ENCODE measurements around the gene SZT2.

SZT2 gene

DNA sequence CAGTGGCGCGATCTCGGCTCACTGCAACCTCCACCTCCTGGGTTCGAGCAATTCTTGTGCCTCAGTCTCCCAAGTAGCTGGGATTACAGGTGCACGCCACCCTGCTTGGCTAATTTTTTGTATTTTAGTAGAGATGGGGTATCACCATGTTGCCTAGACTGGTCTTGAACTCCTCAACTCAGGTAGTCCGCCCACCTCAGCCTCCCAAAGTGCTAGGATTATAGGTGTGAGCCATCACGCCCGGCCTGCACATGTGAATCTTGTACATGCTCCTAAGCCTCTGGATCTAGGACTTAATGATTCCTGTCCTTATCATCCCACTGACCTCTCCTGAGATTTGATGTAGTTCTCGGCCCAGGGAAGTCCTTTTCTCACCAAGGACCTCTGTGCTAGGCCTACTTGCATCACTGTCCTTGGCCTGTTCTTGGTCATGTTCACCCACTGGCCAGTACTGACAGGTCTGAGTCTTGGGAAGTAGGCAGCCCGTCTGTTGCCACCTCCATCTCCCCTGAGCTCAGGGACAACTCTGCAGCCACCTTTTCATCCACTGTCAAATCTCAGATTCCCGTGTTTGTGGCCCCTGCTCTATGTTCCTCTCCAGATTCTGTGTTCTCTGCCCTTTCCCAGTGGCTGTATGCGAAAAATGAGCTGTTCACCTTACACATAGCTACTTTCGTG lies 54.6 kb downstream of the SZT2 start:
- H4K20me1 ChIP-seq (ENCODE audit: insufficient read depth, low read length) = no peaks in the 10 kb centered on the region
- no peaks in the 10 kb centered on the region for H3K79me2 ChIP-seq (ENCODE audit: low read length)
- H3K27me3 ChIP-seq (ENCODE audit: low read depth, low read length) = no peaks in the 10 kb centered on the region
- no peak overlapping the region for H3K27ac ChIP-seq (ENCODE audit: low read length)
- no peak overlapping the region for H2AFZ ChIP-seq (ENCODE audit: low read depth, low read length)
- H3K9ac ChIP-seq (ENCODE audit: low read length) = no peak overlapping the region
- no peaks in the 10 kb centered on the region for H3K9me3 ChIP-seq (ENCODE audit: insufficient read depth, low read length)
- no peaks in the 10 kb centered on the region for H3K4me1 ChIP-seq (ENCODE audit: low read length)
- no peaks in the 10 kb centered on the region for H3K36me3 ChIP-seq (replicated peaks; ENCODE audit: low read depth, low read length)
- no peak overlapping the region for H3K4me3 ChIP-seq (ENCODE audit: low read length)
- no peak for TF ChIP-seq EZH2phosphoT487 (IDR thresholded peaks at IDR 0.05; ENCODE audit: low read depth)
- TF ChIP-seq, protein P1, sequence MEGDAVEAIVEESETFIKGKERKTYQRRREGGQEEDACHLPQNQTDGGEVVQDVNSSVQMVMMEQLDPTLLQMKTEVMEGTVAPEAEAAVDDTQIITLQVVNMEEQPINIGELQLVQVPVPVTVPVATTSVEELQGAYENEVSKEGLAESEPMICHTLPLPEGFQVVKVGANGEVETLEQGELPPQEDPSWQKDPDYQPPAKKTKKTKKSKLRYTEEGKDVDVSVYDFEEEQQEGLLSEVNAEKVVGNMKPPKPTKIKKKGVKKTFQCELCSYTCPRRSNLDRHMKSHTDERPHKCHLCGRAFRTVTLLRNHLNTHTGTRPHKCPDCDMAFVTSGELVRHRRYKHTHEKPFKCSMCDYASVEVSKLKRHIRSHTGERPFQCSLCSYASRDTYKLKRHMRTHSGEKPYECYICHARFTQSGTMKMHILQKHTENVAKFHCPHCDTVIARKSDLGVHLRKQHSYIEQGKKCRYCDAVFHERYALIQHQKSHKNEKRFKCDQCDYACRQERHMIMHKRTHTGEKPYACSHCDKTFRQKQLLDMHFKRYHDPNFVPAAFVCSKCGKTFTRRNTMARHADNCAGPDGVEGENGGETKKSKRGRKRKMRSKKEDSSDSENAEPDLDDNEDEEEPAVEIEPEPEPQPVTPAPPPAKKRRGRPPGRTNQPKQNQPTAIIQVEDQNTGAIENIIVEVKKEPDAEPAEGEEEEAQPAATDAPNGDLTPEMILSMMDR (IDR thresholded peaks at IDR 0.05; ENCODE audit: low read depth, low read length) = no peak
- H3K4me2 ChIP-seq (ENCODE audit: low read length) = no peak overlapping the region

DNA sequence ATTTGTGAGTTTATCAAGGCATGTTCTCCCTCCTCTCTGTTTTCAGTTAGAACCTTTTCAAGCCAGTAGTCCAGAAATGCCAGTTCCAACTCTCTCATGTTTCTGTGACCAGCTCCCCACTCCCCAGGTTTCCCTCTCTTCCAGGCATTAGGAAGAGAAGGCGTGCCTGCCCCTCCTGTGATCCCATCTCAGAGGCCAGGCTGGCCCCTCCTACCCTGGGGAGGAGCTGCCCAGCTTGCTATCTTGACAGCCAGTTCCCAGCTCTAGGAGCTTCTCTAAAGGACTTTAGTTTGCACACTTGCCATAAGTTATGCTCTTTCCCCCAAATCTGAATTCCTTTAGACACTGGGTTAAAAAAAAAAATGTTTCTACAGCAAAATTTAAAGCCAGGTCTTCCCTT lies 55.1 kb downstream of the SZT2 start:
- no peaks in the 10 kb centered on the region for H3K9me3 ChIP-seq (ENCODE audit: insufficient read depth, low read length)

DNA sequence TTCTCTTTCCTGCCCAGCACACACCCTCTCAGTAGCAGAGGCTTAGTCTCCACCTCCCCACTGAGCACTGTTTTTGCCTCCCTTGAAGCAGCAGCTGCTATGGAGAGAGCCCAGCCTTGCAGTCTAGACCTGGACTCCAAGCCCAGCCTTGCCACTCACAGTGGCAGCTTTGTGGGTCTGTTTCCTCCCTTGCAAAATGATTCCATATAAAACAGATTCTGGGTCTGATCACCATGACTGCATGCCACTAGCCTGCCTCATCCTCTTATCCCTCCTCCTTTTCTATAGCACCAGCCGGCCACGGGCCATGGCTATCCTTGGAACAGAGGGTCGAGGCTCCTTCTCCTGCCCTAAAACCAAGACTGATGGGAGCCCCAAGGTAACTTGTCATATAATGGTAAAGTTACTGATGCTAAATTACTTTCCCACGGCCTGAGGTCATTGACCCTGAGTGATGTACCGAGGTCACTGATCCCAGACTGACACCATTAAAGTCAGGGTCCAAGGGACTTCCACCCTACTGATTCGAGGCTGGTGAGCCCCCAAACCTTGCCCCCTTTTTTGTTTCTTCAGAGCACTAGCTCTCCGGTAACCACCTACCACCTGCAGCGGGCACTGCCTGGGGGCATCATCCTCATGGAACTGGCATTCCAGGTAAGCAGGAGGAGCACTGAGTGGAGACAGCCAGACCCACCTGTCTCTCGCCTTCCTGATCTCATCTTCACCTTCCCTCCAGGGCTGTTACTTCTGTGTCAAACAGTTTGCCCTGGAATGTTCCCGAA lies 56.1 kb downstream of the SZT2 start:
- Histone ChIP-seq H3K36me3 (replicated peaks; ENCODE audit: low read depth, low read length) (no peaks in the 10 kb centered on the region), H3K4me1 (ENCODE audit: low read length) (no peaks in the 10 kb centered on the region), H3K27ac (ENCODE audit: low read length) (no peak overlapping the region), H3K9ac (ENCODE audit: low read length) (no peak overlapping the region), H3K4me3 (ENCODE audit: low read length) (no peak overlapping the region), H3K79me2 (ENCODE audit: low read length) (no peaks in the 10 kb centered on the region), H3K27me3 (ENCODE audit: low read depth, low read length) (no peaks in the 10 kb centered on the region), H3K9me3 (ENCODE audit: insufficient read depth, low read length) (no peaks in the 10 kb centered on the region), H2AFZ (ENCODE audit: low read depth, low read length) (no peak overlapping the region), H3K4me2 (ENCODE audit: low read length) (no peak overlapping the region), H4K20me1 (ENCODE audit: insufficient read depth, low read length) (no peaks in the 10 kb centered on the region)
- no peak for TF ChIP-seq EZH2phosphoT487 (IDR thresholded peaks at IDR 0.05; ENCODE audit: low read depth)
- TF ChIP-seq, protein P1 (IDR thresholded peaks at IDR 0.05; ENCODE audit: low read depth, low read length) = no peak

More for the DNA sequence above, 55.1 kb downstream of the SZT2 start:
- H3K4me1 ChIP-seq (ENCODE audit: low read length) = no peaks in the 10 kb centered on the region
- no peak for TF ChIP-seq EZH2phosphoT487 (IDR thresholded peaks at IDR 0.05; ENCODE audit: low read depth)
- TF ChIP-seq, protein P1 (IDR thresholded peaks at IDR 0.05; ENCODE audit: low read depth, low read length) = no peak
- no peaks in the 10 kb centered on the region for H4K20me1 ChIP-seq (ENCODE audit: insufficient read depth, low read length)
- no peak overlapping the region for H2AFZ ChIP-seq (ENCODE audit: low read depth, low read length)
- no peaks in the 10 kb centered on the region for H3K79me2 ChIP-seq (ENCODE audit: low read length)
- no peak overlapping the region for H3K27ac ChIP-seq (ENCODE audit: low read length)
- no peak overlapping the region for H3K4me3 ChIP-seq (ENCODE audit: low read length)
- H3K27me3 ChIP-seq (ENCODE audit: low read depth, low read length) = no peaks in the 10 kb centered on the region
- H3K36me3 ChIP-seq (replicated peaks; ENCODE audit: low read depth, low read length) = no peaks in the 10 kb centered on the region
- no peak overlapping the region for H3K9ac ChIP-seq (ENCODE audit: low read length)
- no peak overlapping the region for H3K4me2 ChIP-seq (ENCODE audit: low read length)

- TF ChIP-seq, protein P1 (IDR thresholded peaks at IDR 0.05; ENCODE audit: low read depth, low read length) = no peak
- TF ChIP-seq EZH2phosphoT487 (IDR thresholded peaks at IDR 0.05; ENCODE audit: low read depth) = no peak
These were observed 56.7 kb downstream of the SZT2 start for GRCh38 chr1:43446388-43446740.

More at GRCh38 chr1:43446388-43446740, 56.7 kb downstream of the SZT2 start:
- H2AFZ ChIP-seq (ENCODE audit: low read depth, low read length) = no peak overlapping the region
- H3K9ac ChIP-seq (ENCODE audit: low read length) = no peak overlapping the region
- H3K4me2 ChIP-seq (ENCODE audit: low read length) = no peak overlapping the region
- no peak overlapping the region for H3K4me3 ChIP-seq (ENCODE audit: low read length)
- no peaks in the 10 kb centered on the region for H4K20me1 ChIP-seq (ENCODE audit: insufficient read depth, low read length)
- H3K9me3 ChIP-seq (ENCODE audit: insufficient read depth, low read length) = no peaks in the 10 kb centered on the region
- no peaks in the 10 kb centered on the region for H3K79me2 ChIP-seq (ENCODE audit: low read length)
- no peak overlapping the region for H3K27ac ChIP-seq (ENCODE audit: low read length)
- H3K36me3 ChIP-seq (replicated peaks; ENCODE audit: low read depth, low read length) = no peaks in the 10 kb centered on the region
- H3K27me3 ChIP-seq (ENCODE audit: low read depth, low read length) = no peaks in the 10 kb centered on the region
- no peaks in the 10 kb centered on the region for H3K4me1 ChIP-seq (ENCODE audit: low read length)

Data from OCI-LY3 (cell line).